ENCODE measurements around the gene AHCYL1.

Gene AHCYL1

DNA sequence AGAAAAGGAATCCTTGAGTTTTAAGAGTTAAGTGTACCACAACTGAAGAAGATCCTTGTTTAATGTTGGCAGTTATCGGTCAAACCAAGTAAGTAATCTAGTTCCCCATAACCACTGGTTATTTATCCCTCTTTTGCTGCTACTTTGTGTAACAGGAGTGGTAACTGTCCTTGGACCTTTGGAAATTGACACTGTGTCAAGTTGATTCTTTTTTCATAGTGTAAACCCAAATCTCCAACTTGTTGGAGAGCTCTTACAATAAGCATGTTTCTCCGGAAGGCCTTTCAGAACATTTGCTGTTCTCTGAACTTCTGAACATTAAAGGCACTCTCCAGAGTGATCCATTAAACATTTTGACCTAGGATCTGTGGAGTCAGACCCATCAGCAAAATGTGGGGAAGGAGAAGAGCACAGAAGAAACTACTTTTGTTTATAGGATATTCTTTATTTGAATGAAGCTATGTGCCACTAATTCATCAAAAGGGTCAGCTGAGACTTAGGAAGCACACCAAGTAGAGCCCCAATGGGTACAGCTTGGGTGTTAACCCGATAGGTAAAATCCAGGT lies 3.9 kb downstream of the AHCYL1 start:
- TF ChIP-seq, protein P1, sequence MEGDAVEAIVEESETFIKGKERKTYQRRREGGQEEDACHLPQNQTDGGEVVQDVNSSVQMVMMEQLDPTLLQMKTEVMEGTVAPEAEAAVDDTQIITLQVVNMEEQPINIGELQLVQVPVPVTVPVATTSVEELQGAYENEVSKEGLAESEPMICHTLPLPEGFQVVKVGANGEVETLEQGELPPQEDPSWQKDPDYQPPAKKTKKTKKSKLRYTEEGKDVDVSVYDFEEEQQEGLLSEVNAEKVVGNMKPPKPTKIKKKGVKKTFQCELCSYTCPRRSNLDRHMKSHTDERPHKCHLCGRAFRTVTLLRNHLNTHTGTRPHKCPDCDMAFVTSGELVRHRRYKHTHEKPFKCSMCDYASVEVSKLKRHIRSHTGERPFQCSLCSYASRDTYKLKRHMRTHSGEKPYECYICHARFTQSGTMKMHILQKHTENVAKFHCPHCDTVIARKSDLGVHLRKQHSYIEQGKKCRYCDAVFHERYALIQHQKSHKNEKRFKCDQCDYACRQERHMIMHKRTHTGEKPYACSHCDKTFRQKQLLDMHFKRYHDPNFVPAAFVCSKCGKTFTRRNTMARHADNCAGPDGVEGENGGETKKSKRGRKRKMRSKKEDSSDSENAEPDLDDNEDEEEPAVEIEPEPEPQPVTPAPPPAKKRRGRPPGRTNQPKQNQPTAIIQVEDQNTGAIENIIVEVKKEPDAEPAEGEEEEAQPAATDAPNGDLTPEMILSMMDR (IDR thresholded peaks at IDR 0.05; ENCODE audit: borderline replicate concordance, insufficient read depth, low read depth, low read length), result no peak
- no peak overlapping the region for H3K4me3 ChIP-seq (ENCODE audit: low read depth, low read length)

DNA sequence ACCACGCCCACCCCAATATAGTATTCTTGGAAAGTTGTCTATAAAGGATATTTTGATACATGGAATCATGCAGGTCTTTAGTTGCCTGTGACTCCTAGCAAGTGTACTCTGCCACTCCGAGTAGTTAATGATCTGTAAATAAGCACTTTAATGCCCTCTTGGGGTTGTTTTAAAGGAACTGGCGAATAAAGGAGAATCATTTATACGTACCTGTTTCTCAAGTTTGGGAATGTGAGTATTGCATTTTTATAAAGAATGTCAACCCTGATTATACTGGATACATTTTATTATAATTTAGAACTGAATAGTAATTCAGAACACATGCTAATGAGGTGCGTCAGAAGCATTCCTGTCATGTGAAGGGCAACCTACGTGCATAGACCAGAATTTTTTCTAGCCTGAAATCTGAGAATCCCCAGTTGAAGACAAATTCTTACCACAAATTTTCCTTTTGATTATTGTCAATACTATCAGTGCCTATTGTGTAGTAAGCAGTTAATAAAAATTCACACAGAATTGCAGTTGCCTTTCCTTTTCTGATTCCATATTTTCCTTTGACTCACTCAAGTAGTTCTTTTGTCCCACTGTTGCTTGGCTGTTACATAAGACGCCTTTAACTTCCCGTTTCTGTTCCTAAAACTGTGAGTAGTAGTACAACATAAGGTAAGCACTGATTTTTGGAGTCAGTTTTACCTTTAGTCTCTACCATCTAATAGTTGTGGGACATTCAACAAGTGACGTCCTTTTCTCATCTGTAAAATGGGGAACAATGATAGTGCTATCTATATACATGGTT lies 5.1 kb downstream of the AHCYL1 start:
- TF ChIP-seq, protein P1 (IDR thresholded peaks at IDR 0.05; ENCODE audit: borderline replicate concordance, insufficient read depth, low read depth, low read length), result no peak
- no peak overlapping the region for H3K4me3 ChIP-seq (ENCODE audit: low read depth, low read length)

DNA sequence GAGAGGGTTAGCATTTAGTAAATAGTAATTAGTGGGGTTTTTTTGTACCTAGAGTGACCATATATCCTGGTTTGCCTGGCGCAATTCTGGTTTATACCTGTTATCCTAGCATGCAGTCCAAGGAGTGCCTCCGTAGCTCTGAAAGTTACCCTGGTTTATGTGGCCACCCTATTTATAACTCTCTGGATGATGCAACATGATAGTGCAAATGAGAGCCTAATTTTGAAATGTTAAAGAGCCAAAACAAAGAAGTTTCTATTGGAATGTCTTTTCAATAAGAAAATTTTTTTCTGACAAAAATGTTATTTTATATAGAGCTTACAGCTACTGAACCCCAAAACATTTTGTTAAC lies 5.7 kb downstream of the AHCYL1 start:
- TF ChIP-seq, protein P1 (IDR thresholded peaks at IDR 0.05; ENCODE audit: borderline replicate concordance, insufficient read depth, low read depth, low read length), result no peak
- H3K4me3 ChIP-seq (ENCODE audit: low read depth, low read length), result no peak overlapping the region

DNA sequence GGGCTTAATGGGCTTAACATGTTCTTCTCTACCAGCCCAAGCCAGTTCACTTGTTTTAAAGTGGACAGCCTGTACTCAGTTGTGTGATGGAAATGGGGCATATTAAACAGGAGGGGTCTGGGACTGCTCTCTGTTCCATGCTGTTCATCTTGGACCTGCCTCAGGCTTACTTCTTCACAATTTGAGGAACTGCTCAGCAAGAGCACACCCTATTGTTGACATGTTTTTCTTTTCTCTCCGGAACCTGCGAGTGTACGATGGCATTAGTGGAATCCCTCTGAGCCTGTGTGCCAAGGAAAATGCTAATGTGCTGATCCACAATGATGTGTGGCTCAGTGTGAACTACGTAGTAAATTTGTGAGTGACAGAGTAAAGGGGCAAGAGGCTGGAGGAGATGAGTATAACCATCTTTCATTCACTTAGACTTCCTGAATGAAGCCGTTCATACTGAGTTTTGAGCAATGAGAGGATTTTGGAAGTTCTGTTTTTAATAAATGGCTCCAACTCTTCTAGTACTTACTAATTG lies 6.9 kb downstream of the AHCYL1 start:
- H3K4me3 ChIP-seq (ENCODE audit: low read depth, low read length), result no peak overlapping the region
- TF ChIP-seq, protein P1 (IDR thresholded peaks at IDR 0.05; ENCODE audit: borderline replicate concordance, insufficient read depth, low read depth, low read length), result no peak

DNA sequence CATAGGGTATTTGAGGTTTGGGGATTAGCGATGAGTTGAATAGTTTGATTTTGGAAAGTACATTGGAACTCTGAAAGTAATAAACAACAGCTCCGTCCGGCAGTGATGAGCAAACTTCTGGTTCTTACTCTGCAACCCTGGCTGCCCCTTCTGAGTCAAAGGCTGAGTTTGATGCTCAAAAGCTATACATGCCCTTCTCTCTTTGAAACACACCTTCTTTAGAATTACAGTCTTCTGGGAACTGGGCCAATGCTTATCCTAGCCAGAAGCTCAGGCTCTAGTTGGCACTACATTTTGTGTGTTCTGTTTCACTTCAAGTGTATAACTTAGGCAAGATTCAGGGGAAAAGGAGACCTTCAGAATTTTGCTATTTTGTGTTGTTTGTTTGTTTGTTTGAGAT lies 9.3 kb downstream of the AHCYL1 start:
- H3K4me3 ChIP-seq (ENCODE audit: low read depth, low read length), result no peak overlapping the region
- TF ChIP-seq, protein P1 (IDR thresholded peaks at IDR 0.05; ENCODE audit: borderline replicate concordance, insufficient read depth, low read depth, low read length), result no peak

DNA sequence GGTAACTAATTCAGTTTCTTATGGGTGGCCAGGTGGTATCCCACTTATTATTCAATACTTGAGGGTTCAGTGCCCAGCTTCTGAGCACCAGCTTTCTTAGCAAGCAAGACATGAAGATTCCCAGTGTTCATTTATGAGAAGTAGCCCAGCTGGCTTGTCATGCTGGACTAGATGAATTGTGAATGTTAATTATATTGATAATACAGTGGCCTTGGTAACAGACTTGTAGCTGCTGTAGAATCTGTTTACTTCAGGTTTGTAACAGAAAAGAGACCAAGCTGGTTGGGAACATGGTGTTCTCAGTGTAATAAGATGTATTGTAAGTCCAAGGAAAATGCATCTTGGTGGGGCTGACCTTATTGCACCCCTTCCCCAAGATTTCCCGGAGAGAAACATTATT lies 10.1 kb downstream of the AHCYL1 start:
- TF ChIP-seq, protein P1 (IDR thresholded peaks at IDR 0.05; ENCODE audit: borderline replicate concordance, insufficient read depth, low read depth, low read length), result no peak
- H3K4me3 ChIP-seq (ENCODE audit: low read depth, low read length), result no peak overlapping the region

DNA sequence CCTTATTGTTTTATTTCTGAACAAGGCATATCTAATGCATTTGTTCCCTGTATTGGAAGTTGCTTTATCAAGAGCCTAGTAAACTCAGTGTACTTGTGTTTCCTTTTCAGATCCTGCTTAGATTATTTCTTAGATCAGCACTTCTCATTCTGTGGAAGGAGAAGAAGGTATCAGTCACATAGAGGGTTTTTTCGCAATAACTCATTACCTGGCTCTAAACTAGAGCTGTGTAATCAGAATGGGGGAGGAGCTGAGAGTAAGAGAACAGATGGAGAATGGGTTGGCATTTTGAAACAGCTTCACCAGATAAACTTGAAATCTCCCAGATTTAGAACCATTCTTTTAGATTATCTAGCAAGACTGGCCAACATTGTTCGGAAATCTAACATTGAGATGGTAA lies 11.0 kb downstream of the AHCYL1 start:
- TF ChIP-seq, protein P1 (IDR thresholded peaks at IDR 0.05; ENCODE audit: borderline replicate concordance, insufficient read depth, low read depth, low read length), result no peak
- no peak overlapping the region for H3K4me3 ChIP-seq (ENCODE audit: low read depth, low read length)

Data from GM12875 (cell line).